Endodermal cell (in vitro differentiated cells): Measurements from ENCODE around the gene OMA1. TPM values are rescaled to one million over a fixed set of nuclear protein-coding genes. Genes with fewer than 3 reads are reported as not detected.

Source experiments
- DNase-seq: peaks from one replicate; pipeline ENCODE4 v3.0.0-alpha.2; 2017
- H3K27ac ChIP-seq: 2 replicates; pipeline ENCODE4 v1.5.1; 2013; ENCODE audit warnings: mild to moderate bottlenecking, low read depth, low read length, moderate library complexity
- H3K27me3 ChIP-seq: 2 replicates; pipeline ENCODE4 v1.6.1; 2013; ENCODE audit warnings: mild to moderate bottlenecking, low read length, moderate library complexity; ENCODE audit not compliant: insufficient read depth, control insufficient read depth, poor library complexity, severe bottlenecking
- H3K36me3 ChIP-seq: 2 replicates; pipeline ENCODE4 v1.7.0; 2013; ENCODE audit warnings: mild to moderate bottlenecking, low read length, moderate library complexity; ENCODE audit not compliant: control insufficient read depth, insufficient read depth
- H3K4me1 ChIP-seq: one replicate; pipeline ENCODE4 v1.7.0; 2013; ENCODE audit warnings: low read length; ENCODE audit not compliant: control insufficient read depth, insufficient read depth
- H3K4me3 ChIP-seq: 2 replicates; pipeline ENCODE4 v1.5.1; 2013; ENCODE audit warnings: mild to moderate bottlenecking, low read length, moderate library complexity
- H3K9ac ChIP-seq: 2 replicates; pipeline ENCODE4 v1.6.1; 2013; ENCODE audit warnings: mild to moderate bottlenecking, low read length, moderate library complexity; ENCODE audit not compliant: poor library complexity, severe bottlenecking; ENCODE audit errors: extremely low read depth
- H3K9me3 ChIP-seq: 2 replicates; pipeline ENCODE4 v1.6.1; 2013; ENCODE audit warnings: mild to moderate bottlenecking, low read length, moderate library complexity; ENCODE audit not compliant: control insufficient read depth
- H3K27ac Mint-ChIP-seq: 2 replicates; pipeline ENCODE4 v1.8.0; 2020; ENCODE audit warnings: mixed read lengths
- H3K27me3 Mint-ChIP-seq: 2 replicates; pipeline ENCODE4 v1.8.0; 2021; ENCODE audit warnings: mild to moderate bottlenecking, mixed read lengths; ENCODE audit not compliant: insufficient read depth
- H3K36me3 Mint-ChIP-seq: 2 replicates; pipeline ENCODE4 v1.8.0; 2020; ENCODE audit warnings: low read depth, mixed read lengths
- H3K4me1 Mint-ChIP-seq: 2 replicates; pipeline ENCODE4 v1.8.0; 2020; ENCODE audit warnings: mixed read lengths
- H3K4me3 Mint-ChIP-seq: 2 replicates; pipeline ENCODE4 v1.8.0; 2020; ENCODE audit warnings: mild to moderate bottlenecking, moderate library complexity, mixed read lengths
- H3K9me3 Mint-ChIP-seq: 2 replicates; pipeline ENCODE4 v1.8.0; 2020; ENCODE audit warnings: mild to moderate bottlenecking, mixed read lengths
- CTCF ChIP-seq: fragments of 200-600 bp; sonication (generic); conservative IDR thresholded peaks from 2 replicates; pipeline ENCODE4 v1.5.0; 2021; ENCODE audit warnings: antibody characterized with exemption, mild to moderate bottlenecking
- WGBS, 2 experiments: methylation state at CpG; one replicate each; pipeline versions ENCODE4 v1.1.5 to v1.1.7; 2013; ENCODE audit warnings: missing lambda C conversion rate in 2 of 2, mixed read lengths in 1 of 2; ENCODE audit not compliant: insufficient coverage in 1 of 2, insufficient read length in 1 of 2; 5-methylcytosine and 5-hydroxymethylcytosine counted together
- total RNA-seq, 2 donors: library from RNA; stranded (reverse); fragmentation: NEBNext Ultra II Directional in 1 of 2; extraction: Animal tissue kit (Norgen Biotek cat#: 25700) in 1 of 2; gene quantifications; 2 replicates in 1 of 2; 3 replicates in 1 of 2; pipeline ENCODE4 v1.2.1, GENCODE V29; 2021

OMA1 gene
- total RNA-seq, 2 donors from 2014 or later = 13.0 to 18.4 TPM

GRCh38 chr1:58477390-58477789 lies 69.1 kb downstream of the OMA1 start:
- Histone ChIP-seq H3K36me3 (no peaks in the 10 kb centered on the region), H3K9me3 (no peaks in the 10 kb centered on the region), H3K4me1 (no peaks in the 10 kb centered on the region), H3K9ac (no peak overlapping the region), H3K27me3 (peaks cover 4% of the 10 kb centered on the region), H3K27ac (no peak overlapping the region), H3K4me3 (no peak overlapping the region)
- H3K36me3 Mint-ChIP-seq = peaks cover 5% of the 10 kb centered on the region
- H3K27ac Mint-ChIP-seq = no peak overlapping the region
- H3K4me1 Mint-ChIP-seq = no peaks in the 10 kb centered on the region
- no peaks in the 10 kb centered on the region for H3K9me3 Mint-ChIP-seq
- no peak for TF ChIP-seq CTCF
- 97 to 100% methylated on average over 1 to 3 of the region's 3 CpGs for WGBS, 2 experiments
- DNase-seq = no peak
- H3K27me3 Mint-ChIP-seq = no peaks in the 10 kb centered on the region
- no peak overlapping the region for H3K4me3 Mint-ChIP-seq

GRCh38 chr1:58476179-58476578 lies 70.3 kb downstream of the OMA1 start:
- WGBS, 2 experiments = 91 to 100% methylated on average over 2 to 3 of the region's 3 CpGs
- Mint-ChIP-seq H3K4me3 (no peak overlapping the region), H3K9me3 (no peaks in the 10 kb centered on the region), H3K27ac (no peak overlapping the region), H3K27me3 (no peaks in the 10 kb centered on the region), H3K36me3 (no peaks in the 10 kb centered on the region), H3K4me1 (no peaks in the 10 kb centered on the region)
- DNase-seq = no peak
- H3K27me3 ChIP-seq = peaks cover 4% of the 10 kb centered on the region
- TF ChIP-seq CTCF = no peak
- H3K9ac ChIP-seq = no peak overlapping the region
- H3K27ac ChIP-seq = no peak overlapping the region
- H3K9me3 ChIP-seq = no peaks in the 10 kb centered on the region
- H3K4me3 ChIP-seq = no peak overlapping the region
- no peaks in the 10 kb centered on the region for H3K36me3 ChIP-seq
- no peaks in the 10 kb centered on the region for H3K4me1 ChIP-seq

GRCh38 chr1:58469476-58469875 lies 77.0 kb downstream of the OMA1 start:
- TF ChIP-seq CTCF = no peak
- no peaks in the 10 kb centered on the region for H3K9me3 Mint-ChIP-seq
- no peaks in the 10 kb centered on the region for H3K36me3 Mint-ChIP-seq
- 84 to 100% methylated on average over 2 to 3 of the region's 3 CpGs for WGBS, 2 experiments
- Histone ChIP-seq H3K27ac (no peak overlapping the region), H3K9ac (no peak overlapping the region), H3K9me3 (no peaks in the 10 kb centered on the region), H3K4me1 (no peaks in the 10 kb centered on the region), H3K27me3 (peaks cover 4% of the 10 kb centered on the region), H3K4me3 (no peak overlapping the region), H3K36me3 (no peaks in the 10 kb centered on the region)
- H3K4me3 Mint-ChIP-seq = no peak overlapping the region
- H3K27ac Mint-ChIP-seq = no peak overlapping the region
- H3K27me3 Mint-ChIP-seq = peaks cover 2% of the 10 kb centered on the region
- H3K4me1 Mint-ChIP-seq = no peaks in the 10 kb centered on the region
- DNase-seq = no peak
